KBM-7 (cell line): ENCODE results near the gene CTIF.
A peak's percentile ranks its signal among the peaks of the same experiment; 100 is the strongest.

Experiments
- DNase-seq: peaks from one replicate; pipeline ENCODE4 v3.0.0-alpha.2; 2015
- in situ Hi-C: fragments of 300-500 bp; cut with MboI; formaldehyde crosslinking; loops from 2 replicates; pipeline ENCODE4 v1.14.3; 2020; ENCODE audit warnings: low sequenced_read_pairs, low pct_unique_long_range_greater_than_20kb, mixed read lengths

Gene CTIF

DNA sequence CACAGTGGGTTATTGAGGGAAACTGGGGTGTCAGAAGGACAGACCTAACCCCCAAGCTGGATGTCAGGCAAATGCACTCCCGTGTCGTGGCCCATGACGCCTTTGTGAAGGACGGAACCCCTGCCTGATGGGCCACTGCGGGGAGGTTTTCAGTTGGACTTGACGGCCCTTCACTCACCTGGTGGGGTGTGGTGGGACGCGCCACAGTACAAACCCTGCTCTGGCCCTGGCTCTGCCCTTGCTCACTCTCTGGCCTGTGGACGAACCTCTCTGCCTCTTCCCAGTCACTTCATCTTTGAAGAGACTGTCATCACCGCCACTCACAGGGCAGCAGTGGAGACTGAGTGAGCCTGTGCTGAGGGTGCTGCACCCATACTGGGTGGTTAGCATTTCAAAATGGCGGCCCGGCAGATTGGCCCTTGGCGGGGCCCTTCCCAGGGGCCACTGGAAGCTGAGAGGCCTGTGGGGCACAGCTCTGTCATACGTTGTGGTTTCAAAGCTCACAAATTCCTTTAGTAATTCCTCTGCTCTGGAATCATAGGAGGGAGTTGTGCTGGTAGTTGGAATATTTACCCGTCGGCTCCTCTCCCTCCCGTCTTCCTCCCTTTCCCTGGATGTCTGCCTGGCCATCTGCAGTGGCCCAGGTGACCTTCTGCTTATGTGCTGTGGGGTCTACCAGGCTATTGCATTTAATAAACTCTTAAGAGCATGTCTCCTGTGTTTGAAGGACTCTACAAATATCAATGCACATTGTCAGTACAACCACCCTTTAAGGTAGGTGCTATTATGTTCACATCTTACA lies 200.6 kb downstream of the CTIF start:
- in situ Hi-C loops, result no loop called here
- DNase-seq, result no peak

DNA sequence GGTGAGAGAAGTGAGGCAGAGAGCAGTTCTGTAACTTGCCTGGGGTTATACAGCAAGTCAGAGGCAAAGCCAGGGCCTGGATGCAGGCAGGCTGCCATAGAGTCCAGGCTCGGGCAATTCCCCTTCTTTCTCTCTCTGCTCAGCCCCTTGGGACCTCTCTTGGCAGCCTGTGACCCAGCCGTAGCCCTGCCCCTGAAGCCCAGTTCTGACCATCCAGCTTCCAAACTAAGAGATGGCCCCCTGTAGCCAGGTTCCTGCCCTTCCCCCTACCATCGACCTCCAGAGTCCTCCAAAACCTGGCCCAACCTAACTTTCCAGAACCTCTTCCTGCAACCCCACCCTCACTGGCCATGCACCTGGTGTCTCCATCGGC lies 201.2 kb downstream of the CTIF start:
- in situ Hi-C loops, result no loop called here
- no peak for DNase-seq

- no peak for DNase-seq
- in situ Hi-C loops, result no loop called here
Observed at GRCh38 chr18:48740851-48741485, 202.1 kb downstream of the CTIF start.

- in situ Hi-C loops, result no loop called here
- no peak for DNase-seq
Observed at GRCh38 chr18:48741866-48742265, 203.0 kb downstream of the CTIF start.

DNA sequence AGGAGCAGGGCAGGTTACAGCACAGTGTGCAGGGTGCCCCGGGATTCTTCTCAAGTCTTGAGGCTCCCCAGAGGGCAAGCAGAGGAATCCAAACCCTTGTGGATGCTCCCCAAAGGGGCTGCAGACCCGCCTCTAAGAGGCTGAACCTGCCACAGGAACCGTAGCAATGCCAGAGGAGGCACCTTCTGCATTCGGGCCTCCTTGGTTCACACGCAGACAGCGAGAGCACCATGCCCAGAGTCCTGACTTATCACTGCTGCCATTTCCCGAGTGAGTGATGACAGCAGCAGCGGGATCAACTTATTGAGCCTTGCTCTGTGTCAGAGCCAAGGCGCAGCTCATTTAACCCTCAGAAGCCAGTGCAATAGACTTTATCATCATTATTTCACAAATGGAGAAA lies 203.5 kb downstream of the CTIF start:
- in situ Hi-C loops, result no loop called here
- DNase-seq, result no peak

- no peak for DNase-seq
- in situ Hi-C loops, result no loop called here
Observed at GRCh38 chr18:48742706-48743475, 204.1 kb downstream of the CTIF start.

DNA sequence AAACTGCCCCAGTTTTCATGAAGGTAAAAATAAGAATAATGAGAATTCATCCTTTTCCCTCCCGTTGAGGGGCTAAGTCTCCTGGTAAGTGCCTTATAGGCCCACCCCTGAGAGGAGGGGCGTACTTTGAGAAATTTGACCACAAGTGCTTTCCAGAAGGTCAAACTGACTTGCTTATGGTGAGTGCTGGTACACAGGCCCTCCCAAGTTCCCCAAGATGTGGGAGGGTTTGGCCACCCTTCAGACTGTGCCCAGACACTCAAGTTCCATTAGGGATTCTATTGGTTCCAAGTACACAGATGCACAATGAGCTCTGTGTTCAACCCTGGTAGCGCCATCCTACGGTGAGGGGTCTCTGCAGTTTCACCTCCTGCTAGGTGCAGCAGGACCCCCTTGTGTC lies 205.1 kb downstream of the CTIF start:
- in situ Hi-C loops, result no loop called here
- no peak for DNase-seq

DNA sequence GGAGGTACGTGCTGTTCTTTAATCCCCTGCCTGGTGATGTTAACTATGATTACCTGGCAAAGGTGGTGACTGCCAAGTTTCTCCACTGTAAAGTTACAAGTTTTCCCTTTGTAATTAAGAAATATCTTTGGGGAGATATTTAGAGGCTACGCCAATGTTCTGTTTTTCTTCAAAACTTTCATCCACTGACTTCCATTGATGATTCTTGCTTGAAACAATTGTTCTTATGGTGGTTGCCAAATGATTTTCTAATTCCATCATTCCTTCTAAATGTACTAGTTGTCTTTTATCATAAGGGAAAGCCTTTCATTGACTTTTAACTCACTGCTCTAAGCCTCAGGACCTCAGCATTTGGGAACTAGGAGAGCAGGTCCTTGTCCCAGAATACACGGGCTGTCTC lies 206.5 kb downstream of the CTIF start:
- DNase-seq, result no peak
- in situ Hi-C loops, result no loop called here

DNA sequence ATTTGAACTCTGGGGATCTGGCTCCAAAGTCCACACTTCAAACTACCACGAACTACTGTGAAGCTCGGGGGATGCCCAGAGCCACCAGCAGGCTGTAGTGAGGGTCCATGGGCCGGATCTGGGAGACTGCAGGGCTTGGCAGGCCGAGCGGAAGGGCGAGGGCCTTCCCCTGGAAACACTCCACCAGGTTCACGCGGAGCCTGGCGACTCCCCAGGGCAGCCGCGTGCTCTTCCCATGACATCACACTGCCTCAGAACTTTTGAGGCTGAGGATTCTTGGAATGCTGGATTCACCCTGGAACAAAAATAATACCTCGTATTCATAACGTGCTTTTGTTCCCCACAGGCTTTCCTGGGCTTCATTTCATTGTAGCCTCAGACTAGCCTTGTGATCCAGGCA lies 210.9 kb downstream of the CTIF start:
- in situ Hi-C loops, result no loop called here
- no peak for DNase-seq

DNA sequence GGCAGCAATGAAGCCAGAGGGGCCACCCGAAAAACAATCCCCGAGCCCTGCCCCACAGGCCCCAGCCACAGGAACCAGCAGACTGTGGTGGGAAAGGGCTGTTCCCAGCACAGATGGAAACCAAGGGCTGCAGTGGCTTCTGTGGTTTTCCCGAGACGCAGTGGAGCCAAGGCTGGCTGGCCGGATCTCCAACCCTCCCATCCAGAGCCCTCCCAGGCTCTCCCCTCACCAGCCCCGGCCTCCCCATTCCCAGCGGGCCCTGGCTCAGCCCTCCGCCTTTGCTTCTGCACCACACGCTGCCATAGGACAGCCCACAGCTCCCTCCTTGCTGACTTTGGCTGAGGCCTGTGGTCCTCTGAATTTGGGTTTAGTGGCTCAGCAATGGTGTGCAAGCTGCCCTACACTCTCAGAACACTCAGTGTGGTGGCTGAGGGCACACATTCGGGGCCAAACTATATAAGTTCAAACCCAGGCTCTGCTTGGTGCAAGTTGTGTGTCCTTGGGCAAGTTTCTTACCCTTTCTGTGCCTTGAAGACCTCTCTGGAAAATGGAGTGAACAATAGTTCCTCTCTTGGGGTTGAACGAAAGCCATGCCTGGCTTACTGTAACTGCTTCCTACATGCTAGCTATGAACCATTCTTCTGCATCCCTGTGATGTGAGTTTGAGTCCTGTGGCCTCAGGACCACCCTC lies 211.8 kb downstream of the CTIF start:
- in situ Hi-C loops, result no loop called here
- DNase-seq, result peak; percentile 69

DNA sequence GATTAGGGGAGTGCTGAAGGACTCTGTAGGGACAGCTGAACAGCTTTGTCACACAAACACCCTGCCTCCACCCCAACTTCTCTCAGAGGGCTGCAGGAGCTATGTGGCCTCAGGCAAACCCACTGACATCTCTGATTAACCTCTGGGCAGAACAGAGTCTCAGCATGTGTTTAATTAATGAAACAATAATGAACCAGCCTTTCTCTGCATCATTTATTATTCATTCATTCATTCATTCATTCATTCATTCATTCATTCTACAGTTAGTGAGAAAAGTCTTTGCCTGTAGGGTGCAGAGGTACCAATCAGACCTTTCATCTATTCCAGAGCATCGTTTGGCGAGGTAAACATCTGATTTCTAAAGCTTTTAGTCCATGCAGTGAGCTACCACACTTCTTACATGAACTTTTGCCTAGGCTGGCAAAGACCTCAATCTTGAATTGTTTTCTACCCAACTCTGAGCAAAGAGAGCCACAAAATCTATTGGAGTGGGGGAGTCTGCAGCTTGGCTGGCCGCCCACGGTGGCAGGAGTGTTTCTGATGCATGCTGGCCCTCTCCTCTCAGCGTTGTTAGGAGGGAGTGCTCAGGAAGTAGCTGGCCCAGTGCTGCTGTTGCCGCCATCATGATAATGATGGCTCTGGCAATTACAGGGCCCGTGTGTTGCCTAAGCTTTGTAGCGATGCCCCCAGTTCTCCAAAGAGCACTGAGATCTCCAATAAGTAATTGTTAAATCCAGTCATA lies 213.1 kb downstream of the CTIF start:
- no peak for DNase-seq
- in situ Hi-C loops, result no loop called here

- no peak for DNase-seq
- in situ Hi-C loops, result no loop called here
Observed at GRCh38 chr18:48752478-48752877, 213.6 kb downstream of the CTIF start.

- in situ Hi-C loops, result no loop called here
- no peak for DNase-seq
Observed at GRCh38 chr18:48752928-48753327, 214.1 kb downstream of the CTIF start.

- DNase-seq, result no peak
- in situ Hi-C loops, result no loop called here
Observed at GRCh38 chr18:48753691-48754090, 214.9 kb downstream of the CTIF start.

DNA sequence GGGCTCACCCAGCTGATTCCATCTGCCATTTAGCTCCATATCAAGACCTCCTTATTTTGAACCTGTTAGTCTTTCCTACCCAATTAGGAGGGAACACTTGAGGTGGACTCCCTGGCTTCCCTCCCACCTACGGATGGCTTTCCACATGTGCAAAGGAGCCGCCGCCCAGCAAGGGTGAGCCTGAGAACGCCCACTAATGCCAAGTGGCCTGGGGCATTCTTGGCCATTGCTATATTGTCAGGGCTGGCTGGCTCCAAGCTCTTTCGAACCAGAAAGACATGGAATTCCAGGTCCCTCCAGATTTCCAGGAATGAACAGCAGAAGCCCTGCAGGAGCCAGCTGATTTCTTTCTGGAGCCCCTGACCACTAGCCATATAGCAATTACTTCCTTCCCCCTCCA lies 215.7 kb downstream of the CTIF start:
- no peak for DNase-seq
- in situ Hi-C loops, result no loop called here

DNA sequence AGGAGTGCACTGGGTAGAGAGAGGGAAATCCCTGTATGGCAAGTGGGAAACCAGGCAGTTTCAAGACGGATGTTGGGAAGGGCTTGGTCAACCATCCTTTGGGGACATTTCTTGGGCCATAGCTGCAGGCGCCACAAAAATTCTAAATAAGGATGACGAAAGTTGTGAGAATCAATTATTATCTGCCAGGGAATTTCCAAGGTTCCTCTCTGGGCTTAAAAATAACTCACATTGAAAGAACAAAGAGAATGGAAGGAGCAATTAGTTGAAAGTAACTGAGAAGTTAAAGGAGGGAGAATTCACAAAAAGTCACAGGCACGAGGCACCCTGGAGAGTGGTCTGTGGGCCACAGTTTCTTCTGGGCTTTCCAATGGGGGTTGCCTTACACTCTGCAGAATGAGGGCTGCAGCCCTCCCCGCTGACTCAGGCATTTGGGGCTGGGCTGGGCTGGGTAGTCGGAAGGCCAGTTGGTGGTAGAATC lies 216.2 kb downstream of the CTIF start:
- in situ Hi-C loops, result no loop called here
- DNase-seq, result no peak

DNA sequence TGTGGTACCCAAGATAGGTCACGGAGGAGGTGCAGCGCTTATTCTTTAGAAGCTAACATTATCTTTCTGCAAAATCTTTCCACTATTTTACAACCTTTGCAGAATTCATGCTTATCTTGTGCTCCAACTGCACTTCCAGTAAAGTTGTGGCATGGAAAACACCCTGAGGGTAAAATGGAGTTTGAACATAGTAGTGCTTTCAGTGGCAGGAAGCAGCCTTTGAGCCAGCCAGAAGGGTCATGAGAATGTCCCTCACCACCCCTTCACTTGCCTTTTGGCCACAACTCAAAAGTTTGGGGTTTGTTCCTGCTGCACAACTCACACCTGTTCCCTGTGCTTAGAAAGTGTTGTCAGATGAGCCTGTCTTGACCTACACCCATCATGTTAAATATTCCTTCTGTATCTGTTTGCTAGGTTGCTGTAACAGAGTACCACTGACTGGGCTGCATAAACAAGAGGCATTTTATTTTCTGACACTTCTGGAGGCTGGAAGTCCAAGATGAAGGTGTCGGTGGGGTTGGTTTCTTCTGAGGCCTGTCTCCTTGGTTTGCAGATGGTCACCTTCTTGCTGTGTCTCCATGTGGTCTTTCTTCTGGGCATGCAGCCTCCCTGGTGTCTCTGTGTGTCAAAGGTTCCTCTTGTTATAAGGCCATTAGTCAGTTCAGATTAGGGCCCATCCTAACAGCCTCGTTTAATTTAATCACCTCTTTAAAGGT lies 217.8 kb downstream of the CTIF start:
- DNase-seq, result no peak
- in situ Hi-C loops, result no loop called here

DNA sequence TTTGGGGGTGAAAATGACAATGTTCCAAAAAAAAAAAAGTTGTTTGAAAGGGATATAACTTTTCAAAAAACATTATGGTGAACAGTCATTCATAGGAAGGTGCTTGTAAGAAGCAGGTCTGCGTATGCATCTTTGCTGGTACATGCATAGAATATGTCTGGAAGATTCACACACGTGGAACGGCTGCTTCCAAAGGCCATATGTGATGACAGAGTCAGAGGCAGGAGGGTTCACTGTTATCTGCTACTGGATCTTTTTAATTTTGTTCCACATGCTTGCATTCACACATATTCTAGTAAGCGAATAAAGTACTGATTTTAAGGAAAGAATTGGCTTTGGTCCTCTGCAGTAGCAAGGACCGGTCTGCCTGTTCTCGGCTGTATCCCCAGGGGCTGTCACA lies 218.5 kb downstream of the CTIF start:
- DNase-seq, result no peak
- in situ Hi-C loops, result no loop called here
